K562 (cell line): Measurements from ENCODE around the gene FGF9. TPM values are rescaled to one million over a fixed set of nuclear protein-coding genes. Genes with fewer than 3 reads are reported as not detected.

Experiments used
- ATF3 ChIP-seq, 2 experiments: fragments of 450-650 bp in 1 of 2; sonication (generic) in 1 of 2; formaldehyde crosslinking in 1 of 2; IDR thresholded peaks in 1 of 2; conservative IDR thresholded peaks in 1 of 2; 2 replicates each; pipeline versions ENCODE4 v1.6.1 to v1.8.1; 2016 to 2023; ENCODE audit warnings: mild to moderate bottlenecking in 2 of 2, moderate library complexity in 2 of 2, inconsistent platforms in 1 of 2, missing genetic modification reagents in 1 of 2
- FOXO4 ChIP-seq: fragments of 450-650 bp; formaldehyde crosslinking; IDR thresholded peaks from 2 replicates; pipeline ENCODE4 v1.4.0; 2020; ENCODE audit warnings: mild to moderate bottlenecking, moderate library complexity
- MBD2 ChIP-seq: sonication (generic); IDR thresholded peaks from 2 replicates; pipeline ENCODE4 v1.6.1; 2016; ENCODE audit warnings: low read depth, borderline replicate concordance
- MLX ChIP-seq, 2 experiments: fragments of 450-650 bp in 1 of 2; sonication (generic) in 1 of 2; formaldehyde crosslinking; conservative IDR thresholded peaks; 2 replicates each; pipeline versions ENCODE4 v1.4.0 to v1.8.1; 2020 to 2022; ENCODE audit warnings: mild to moderate bottlenecking in 1 of 2, missing genetic modification reagents in 1 of 2
- NFIC ChIP-seq: fragments of 450-650 bp; IDR thresholded peaks from 2 replicates; pipeline ENCODE4 v1.6.1; 2017; ENCODE audit warnings: mild to moderate bottlenecking, inconsistent platforms
- SMARCA4 ChIP-seq: fragments of 450-650 bp; IDR thresholded peaks from 2 replicates; pipeline ENCODE4 v1.6.1; 2016
- TBP ChIP-seq: optimal IDR thresholded peaks from 2 replicates; pipeline ENCODE3; 2011; ENCODE audit warnings: low read depth, low read length, improper control_type of control experiment
- TCFL5 ChIP-seq: fragments of 250-450 bp; sonication (Bioruptor Pico); conservative IDR thresholded peaks from 2 replicates; pipeline ENCODE4 v1.6.1; 2021; ENCODE audit warnings: mild to moderate bottlenecking, moderate library complexity, matching md5 sums
- ZC3H11A ChIP-seq: IDR thresholded peaks from 2 replicates; pipeline ENCODE4 v1.6.1; 2012; ENCODE audit warnings: low read depth, low read length, improper control_type of control experiment
- ZNF146 ChIP-seq: IDR thresholded peaks from one replicate; pipeline ENCODE4 v1.6.1; 2018; ENCODE audit warnings: missing compliant biosample characterization; ENCODE audit not compliant: unreplicated experiment
- ZNF263 ChIP-seq: sonication (generic); formaldehyde crosslinking; IDR thresholded peaks from 2 replicates; pipeline ENCODE4 v1.8.0; 2022; ENCODE audit warnings: mild to moderate bottlenecking, missing genetic modification reagents, borderline replicate concordance
- ZNF644 ChIP-seq: fragments of 200-800 bp; sonication (Bioruptor generic); IDR thresholded peaks from 2 replicates; pipeline ENCODE4 v1.6.1; 2016; ENCODE audit warnings: low read depth, missing genetic modification characterization, missing compliant biosample characterization
- polyA plus RNA-seq, 8 experiments: library from polyadenylated mRNA; depleted of rRNA in 4 of 8; stranded (reverse) in 5 of 8; unstranded in 3 of 8; fragments of >200 nt; fragmentation: Nextera tagmentation in 2 of 8; fragmentation: Illumina TruSeq in 1 of 8; extraction: Ambion mirVana in 2 of 8; extraction: Trizol in 1 of 8; gene quantifications; 2 replicates each; pipeline versions ENCODE4 v1.2.1 to v1.2.3, GENCODE V29; 2011 to 2014; ENCODE audit warnings: inconsistent platforms in 1 of 8, missing spikeins in 1 of 8
- total RNA-seq, 7 experiments: library from RNA; depleted of rRNA in 6 of 7; stranded (reverse); fragments of >200 nt in 6 of 7; fragmentation: Illumina TruSeq in 2 of 7; extraction: Trizol in 2 of 7; gene quantifications; 2 replicates each; pipeline versions ENCODE4 v1.2.1 to v1.2.3, GENCODE V29; 2011 to 2021; ENCODE audit warnings: low replicate concordance in 1 of 7

The FGF9 gene
- total and polyA plus RNA-seq, 9 of the 15 experiments (the other 6 are each of a cell fraction or from before 2014, with no cell fraction given), result not detected

- no peak for TF ChIP-seq ZNF644 (tag)
- peak; percentile 83 for TF ChIP-seq NFIC
- no peak for TF ChIP-seq ZNF263
- TF ChIP-seq SMARCA4, result peak; percentile 48; the same call in 1 of the 2 replicates
- TF ChIP-seq ATF3 (IDR thresholded peaks at IDR 0.05), result peak; percentile 53
- no peak for TF ChIP-seq ATF3 (CRISPR knock-in tag; conservative IDR thresholded peaks at IDR 0.05)
- no peak for TF ChIP-seq TCFL5 (CRISPR knock-in tag)
- TF ChIP-seq FOXO4 (CRISPR knock-in tag), result no peak
- no peak for TF ChIP-seq MLX (CRISPR knock-in tag; conservative IDR thresholded peaks at IDR 0.05)
- TF ChIP-seq MBD2, result no peak
- no peak for TF ChIP-seq ZNF146
- peak; percentile 19 for TF ChIP-seq TBP
- no peak for TF ChIP-seq ZC3H11A
These were observed 33.6 kb upstream of the FGF9 start (continued) for GRCh38 chr13:21637296-21637695.
